ENCODE results near the gene SPATC1L.
"Not testable (repeated sequence)": the region's sequence is repeated elsewhere in the genome, so short reads cannot be mapped to it uniquely, and the experiment has no call there.

Gene SPATC1L

DNA sequence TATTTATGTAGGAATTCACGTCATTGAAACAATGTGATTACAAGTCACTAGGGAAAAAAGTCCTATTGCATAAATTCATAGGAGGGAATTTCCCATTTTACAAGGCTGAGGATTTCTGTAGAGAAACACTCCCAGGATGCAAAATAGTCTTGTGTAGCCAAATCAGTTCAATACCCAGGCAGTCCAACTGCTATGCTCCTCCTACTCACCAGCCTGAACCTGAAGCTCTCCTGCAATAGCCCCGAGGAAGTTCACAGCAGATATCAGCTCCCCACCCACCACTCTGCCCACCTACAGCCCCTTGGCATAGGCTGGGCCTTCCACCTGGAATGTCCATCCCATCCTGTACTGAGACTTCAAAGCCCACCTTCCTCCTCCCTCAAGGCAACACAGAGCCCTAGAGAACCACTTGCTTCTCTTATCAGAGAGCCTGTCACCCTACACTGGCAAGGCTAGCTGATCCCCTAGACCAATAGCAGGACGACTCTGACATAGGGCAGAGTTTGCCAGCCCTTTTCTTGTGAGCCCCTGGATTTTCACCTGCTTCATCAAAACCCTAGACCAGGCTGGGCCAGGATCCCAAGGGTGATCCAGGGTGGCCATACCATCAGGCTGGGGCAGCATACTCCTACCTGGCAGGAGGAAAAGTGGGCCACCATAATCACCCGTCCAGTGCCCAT lies 42.8 kb upstream of the SPATC1L start:
- no peak for DNase-seq (ENCODE audit: extremely low spot score)
- TF ChIP-seq L3MBTL2 (conservative IDR thresholded peaks at IDR 0.05) = no peak
- TF ChIP-seq ELF4 (IDR thresholded peaks at IDR 0.05) = no peak
- TF ChIP-seq TARDBP (IDR thresholded peaks at IDR 0.05) = no peak
- TF ChIP-seq SP1 (IDR thresholded peaks at IDR 0.05) = no peak
- TF ChIP-seq ARNT (IDR thresholded peaks at IDR 0.05) = no peak
- TF ChIP-seq ZNF384 (IDR thresholded peaks at IDR 0.05) = no peak
- no peak for TF ChIP-seq SUZ12 (IDR thresholded peaks at IDR 0.05)
- no peak for TF ChIP-seq FOXM1 (IDR thresholded peaks at IDR 0.05; ENCODE audit: borderline replicate concordance)
- no peak for TF ChIP-seq NFRKB (IDR thresholded peaks at IDR 0.05)
- POLR2A ChIA-PET = interaction anchor here (0.9 to 1.4 kb wide), 3 partner anchors 74 to 96 kb away, joined by 3 to 4 read pairs (median 4); no protein-coding TSS in a partner anchor
- CTCF ChIA-PET = no interaction called here

GRCh38 chr21:46226146-46226545 lies 41.9 kb upstream of the SPATC1L start:
- ChIA-PET CTCF (interaction anchor here (0.7 kb wide), 1 partner anchor 56 kb away, joined by 3 read pairs; no protein-coding TSS in a partner anchor), POLR2A (no interaction called here)
- no peak for DNase-seq (ENCODE audit: extremely low spot score)
- TF ChIP-seq CTBP1 (IDR thresholded peaks at IDR 0.05; ENCODE audit: borderline replicate concordance) (no peak), TARDBP (IDR thresholded peaks at IDR 0.05) (no peak), ELF4 (IDR thresholded peaks at IDR 0.05) (no peak), LEF1 (IDR thresholded peaks at IDR 0.05; ENCODE audit: borderline replicate concordance) (no peak), HDGF (IDR thresholded peaks at IDR 0.05; ENCODE audit: borderline replicate concordance) (no peak)

DNA sequence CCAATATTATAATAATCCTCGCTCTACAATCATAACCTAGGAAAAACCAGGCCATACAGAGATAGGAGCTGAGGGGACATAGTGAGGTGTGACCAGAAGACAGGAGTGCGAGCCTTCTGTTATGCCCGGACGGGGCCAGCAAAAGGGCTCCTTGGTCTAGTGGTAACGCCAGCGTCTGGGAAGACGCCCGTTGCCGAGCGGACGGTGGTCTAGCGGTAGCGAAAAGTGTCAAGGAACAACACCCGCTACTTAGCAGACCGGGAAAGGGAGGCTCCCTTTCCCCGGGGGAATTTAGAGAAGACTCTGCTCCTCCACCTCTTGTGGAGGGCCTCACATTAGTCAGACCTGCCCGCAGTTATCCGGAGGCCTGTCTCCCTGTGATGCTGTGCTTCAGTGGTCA lies 39.4 kb upstream of the SPATC1L start:
- POLR2A ChIA-PET; CTCF ChIA-PET; DNase-seq (ENCODE audit: extremely low spot score): not testable (repeated sequence)

- ChIA-PET CTCF (no interaction called here), POLR2A (no interaction called here)
- no peak for DNase-seq (ENCODE audit: extremely low spot score)
- TF ChIP-seq CTBP1 (IDR thresholded peaks at IDR 0.05; ENCODE audit: borderline replicate concordance) (no peak), ZNF384 (IDR thresholded peaks at IDR 0.05) (no peak), ARNT (IDR thresholded peaks at IDR 0.05) (no peak), HDGF (IDR thresholded peaks at IDR 0.05; ENCODE audit: borderline replicate concordance) (no peak), SP1 (IDR thresholded peaks at IDR 0.05) (no peak), FOXM1 (IDR thresholded peaks at IDR 0.05; ENCODE audit: borderline replicate concordance) (no peak), NFRKB (IDR thresholded peaks at IDR 0.05) (no peak), TARDBP (IDR thresholded peaks at IDR 0.05) (no peak), FOXA1 (IDR thresholded peaks at IDR 0.05) (no peak), FOXK2 (IDR thresholded peaks at IDR 0.05) (no peak), LEF1 (IDR thresholded peaks at IDR 0.05; ENCODE audit: borderline replicate concordance) (no peak), L3MBTL2 (conservative IDR thresholded peaks at IDR 0.05) (no peak), ELF4 (IDR thresholded peaks at IDR 0.05) (no peak), BHLHE40 (IDR thresholded peaks at IDR 0.05; ENCODE audit: borderline replicate concordance) (no peak), SUZ12 (IDR thresholded peaks at IDR 0.05) (no peak)
- TF ChIP-seq, protein P1, sequence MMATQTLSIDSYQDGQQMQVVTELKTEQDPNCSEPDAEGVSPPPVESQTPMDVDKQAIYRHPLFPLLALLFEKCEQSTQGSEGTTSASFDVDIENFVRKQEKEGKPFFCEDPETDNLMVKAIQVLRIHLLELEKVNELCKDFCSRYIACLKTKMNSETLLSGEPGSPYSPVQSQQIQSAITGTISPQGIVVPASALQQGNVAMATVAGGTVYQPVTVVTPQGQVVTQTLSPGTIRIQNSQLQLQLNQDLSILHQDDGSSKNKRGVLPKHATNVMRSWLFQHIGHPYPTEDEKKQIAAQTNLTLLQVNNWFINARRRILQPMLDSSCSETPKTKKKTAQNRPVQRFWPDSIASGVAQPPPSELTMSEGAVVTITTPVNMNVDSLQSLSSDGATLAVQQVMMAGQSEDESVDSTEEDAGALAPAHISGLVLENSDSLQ (IDR thresholded peaks at IDR 0.05) = no peak
Measured at GRCh38 chr21:46223217-46223616, 39.0 kb upstream of the SPATC1L start.

DNA sequence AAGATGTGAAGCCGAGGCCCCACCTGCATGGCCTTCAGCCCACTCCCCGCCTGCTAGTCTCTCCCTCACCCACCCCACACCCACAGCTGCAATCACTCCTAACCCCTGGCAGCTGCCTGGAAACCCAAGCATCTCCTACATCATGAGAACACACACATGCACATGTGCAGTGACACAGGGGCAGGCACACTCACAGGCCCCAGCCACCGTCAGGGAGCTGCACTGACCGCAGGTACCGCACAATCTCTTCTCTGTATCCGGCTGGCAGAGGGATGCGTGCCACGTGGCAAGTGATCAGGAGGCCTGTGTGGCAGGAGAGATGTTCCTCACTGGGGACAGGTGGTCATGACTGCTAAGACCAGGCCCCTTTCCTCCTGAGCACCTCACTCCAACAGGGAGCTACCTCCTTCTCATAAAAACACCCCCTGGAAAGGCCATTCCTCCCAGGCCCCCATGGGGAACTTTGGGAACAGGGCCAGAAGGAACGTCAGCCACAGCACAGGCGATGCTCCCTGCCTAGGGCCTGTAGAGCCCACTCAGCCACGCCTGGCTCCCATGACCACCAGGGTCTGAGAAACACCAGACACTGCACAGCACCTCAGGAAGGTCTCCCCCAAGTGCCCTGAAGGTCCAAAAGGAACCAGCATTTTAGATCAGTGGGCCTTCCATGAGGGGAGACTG lies 38.3 kb upstream of the SPATC1L start:
- ChIA-PET CTCF (no interaction called here), POLR2A (no interaction called here)
- DNase-seq (ENCODE audit: extremely low spot score) = no peak
- TF ChIP-seq FOXM1 (IDR thresholded peaks at IDR 0.05; ENCODE audit: borderline replicate concordance) = no peak
- TF ChIP-seq NFRKB (IDR thresholded peaks at IDR 0.05) = no peak
- no peak for TF ChIP-seq LEF1 (IDR thresholded peaks at IDR 0.05; ENCODE audit: borderline replicate concordance)
- no peak for TF ChIP-seq FOXA1 (IDR thresholded peaks at IDR 0.05)
- no peak for TF ChIP-seq ZNF384 (IDR thresholded peaks at IDR 0.05)
- no peak for TF ChIP-seq L3MBTL2 (conservative IDR thresholded peaks at IDR 0.05)
- TF ChIP-seq SUZ12 (IDR thresholded peaks at IDR 0.05) = no peak
- no peak for TF ChIP-seq HDGF (IDR thresholded peaks at IDR 0.05; ENCODE audit: borderline replicate concordance)
- TF ChIP-seq, protein P1 (IDR thresholded peaks at IDR 0.05) = no peak
- TF ChIP-seq TARDBP (IDR thresholded peaks at IDR 0.05) = no peak

DNA sequence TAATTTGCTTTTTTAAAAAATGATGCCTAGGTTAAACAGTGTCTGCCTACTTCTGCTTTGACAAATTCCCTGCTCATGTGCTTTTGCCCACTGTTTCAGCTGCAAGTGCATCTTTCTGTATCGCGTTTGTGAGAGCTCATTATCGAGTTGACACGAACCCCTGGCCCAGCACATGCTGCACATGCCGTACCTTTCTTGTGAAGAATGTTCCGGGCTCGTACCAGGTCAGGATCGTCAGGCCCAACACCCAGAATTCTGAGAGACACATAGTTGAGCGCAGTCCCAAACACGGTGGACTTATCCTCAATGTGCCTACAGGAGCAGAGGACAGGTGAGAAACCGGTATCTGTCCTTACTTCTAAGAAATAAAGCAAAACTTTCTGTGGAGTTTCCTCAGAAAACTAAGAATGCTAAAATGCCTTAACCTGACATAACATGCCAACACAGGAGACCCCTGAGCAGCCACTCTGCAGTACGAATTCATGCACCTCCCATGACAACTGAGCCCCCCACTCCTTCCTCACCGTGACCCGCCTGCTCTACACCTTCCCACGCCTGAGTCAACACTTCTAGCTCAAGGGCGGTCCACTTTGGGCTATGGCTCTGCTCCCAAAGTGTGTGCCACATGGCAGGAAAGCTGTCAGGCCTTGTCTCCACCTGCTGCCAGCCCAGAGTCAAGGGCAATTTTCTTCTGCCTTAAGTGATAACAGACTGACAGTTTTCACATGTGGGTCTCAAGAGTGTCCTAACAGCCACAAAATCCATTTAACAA lies 37.6 kb upstream of the SPATC1L start:
- CTCF ChIA-PET = no interaction called here
- POLR2A ChIA-PET = no interaction called here
- no peak for DNase-seq (ENCODE audit: extremely low spot score)
- no peak for TF ChIP-seq L3MBTL2 (conservative IDR thresholded peaks at IDR 0.05)
- TF ChIP-seq, protein P1 (IDR thresholded peaks at IDR 0.05) = no peak

Data from HEK293T (cell line).